ENCODE measurements around the gene NSG1.

DNA sequence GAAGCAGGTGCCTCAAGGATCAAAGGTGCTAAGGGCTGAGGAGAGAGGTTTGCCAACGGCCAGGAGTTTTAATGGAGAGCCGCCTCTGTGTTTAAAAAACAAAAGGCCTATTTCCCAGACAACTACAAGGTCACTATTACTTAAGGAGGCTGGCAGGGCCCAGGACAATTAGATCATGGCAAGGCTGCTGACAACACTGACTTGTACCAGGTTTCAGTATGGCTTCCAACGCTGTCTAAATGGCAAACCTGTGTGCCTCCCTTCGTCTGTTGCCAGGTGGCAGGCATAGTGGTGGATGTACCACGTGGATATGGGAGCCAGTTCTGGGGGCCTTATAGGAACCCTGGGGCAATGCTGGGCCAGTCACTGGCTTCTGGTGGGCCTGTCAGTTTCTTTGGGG is 41.0 kb downstream of the NSG1 start:
- no peak for TF ChIP-seq POLR2AphosphoS5 (IDR thresholded peaks at IDR 0.05; ENCODE audit: low read depth)
- TF ChIP-seq REST (IDR thresholded peaks at IDR 0.05; ENCODE audit: insufficient replicate concordance, low read depth) = no peak
- no peak for TF ChIP-seq CTCF (IDR thresholded peaks at IDR 0.05; ENCODE audit: insufficient read depth, low read length)
- TF ChIP-seq GABPA (IDR thresholded peaks at IDR 0.05; ENCODE audit: low read depth) = no peak
- no peak for TF ChIP-seq SPI1 (IDR thresholded peaks at IDR 0.05; ENCODE audit: borderline replicate concordance, low read depth)
